LoVo (cell line): ENCODE results near the gene PCNX2.
A peak's percentile ranks its signal among the peaks of the same experiment; 100 is the strongest.

Experiments used
- DNase-seq: peaks from one replicate; pipeline ENCODE4 v3.0.0-alpha.2; 2016; ENCODE audit warnings: low spot score

PCNX2 gene

GRCh38 chr1:232956081-232956480, 339.4 kb downstream of the PCNX2 start:
- no peak for DNase-seq

GRCh38 chr1:232954594-232955365, 340.7 kb downstream of the PCNX2 start:
- no peak for DNase-seq

GRCh38 chr1:232952514-232953499, 342.7 kb downstream of the PCNX2 start:
- DNase-seq: peak; percentile 82

- DNase-seq: no peak
These were observed 343.9 kb downstream of the PCNX2 start for GRCh38 chr1:232951605-232952004.

GRCh38 chr1:232951180-232951579, 344.3 kb downstream of the PCNX2 start:
- peak; percentile 38 for DNase-seq

GRCh38 chr1:232950197-232951176, 345.0 kb downstream of the PCNX2 start, which contains the start of gene NTPCR:
TSS of gene NTPCR (plus strand) at chr1:232950611. CDS start at chr1:232950711, 100 bp downstream.
- DNase-seq: peak; percentile 96

- DNase-seq: no peak
These were observed 345.8 kb downstream of the PCNX2 start for GRCh38 chr1:232949636-232950196.

GRCh38 chr1:232944347-232944746, 351.2 kb downstream of the PCNX2 start:
- DNase-seq: no peak

GRCh38 chr1:232943679-232944252, 351.8 kb downstream of the PCNX2 start:
- DNase-seq: no peak

- DNase-seq: no peak
These were observed 352.9 kb downstream of the PCNX2 start for GRCh38 chr1:232942413-232943294.

- no peak for DNase-seq
These were observed 355.3 kb downstream of the PCNX2 start for GRCh38 chr1:232940262-232940661.

GRCh38 chr1:232939748-232940147, 355.8 kb downstream of the PCNX2 start:
- no peak for DNase-seq

GRCh38 chr1:232938926-232939325, 356.6 kb downstream of the PCNX2 start:
- DNase-seq: no peak

GRCh38 chr1:232937741-232938375, 357.7 kb downstream of the PCNX2 start:
- DNase-seq: no peak

GRCh38 chr1:232936941-232937340, 358.6 kb downstream of the PCNX2 start:
- no peak for DNase-seq
